ENCODE data around the gene TPP2. TPM values are rescaled to one million over a fixed set of nuclear protein-coding genes. Genes with fewer than 3 reads are reported as not detected.
A peak's percentile ranks its signal among the peaks of the same experiment; 100 is the strongest.

TPP2 gene
- total and polyA plus RNA-seq, 9 of the 15 experiments (the other 6 are each of a cell fraction or from before 2014, with no cell fraction given), result 18.8 to 87.7 (median 55.9) TPM

DNA sequence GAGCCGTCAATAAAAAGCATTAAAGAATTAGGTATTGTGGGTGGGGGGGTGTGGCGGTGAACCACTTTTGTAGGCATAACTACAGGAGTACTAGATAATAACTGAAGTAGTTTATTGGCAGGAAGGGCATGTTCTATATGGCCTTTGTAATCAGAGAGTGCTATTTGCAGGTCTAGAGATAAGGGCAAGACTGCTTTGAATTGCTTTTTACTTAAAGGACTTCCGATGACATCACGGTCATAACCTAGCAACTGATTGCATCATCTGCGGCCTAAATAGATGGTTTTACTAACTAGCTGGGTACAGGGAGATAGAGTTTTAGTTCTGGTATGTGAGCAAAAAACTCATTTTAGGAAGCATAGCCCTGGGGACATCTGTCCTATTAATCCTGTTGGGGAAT, 73.3 kb downstream of the TPP2 start (continued):
- TF ChIP-seq SOX6 (IDR thresholded peaks at IDR 0.05), result peak; percentile 80
- TF ChIP-seq, protein P1, sequence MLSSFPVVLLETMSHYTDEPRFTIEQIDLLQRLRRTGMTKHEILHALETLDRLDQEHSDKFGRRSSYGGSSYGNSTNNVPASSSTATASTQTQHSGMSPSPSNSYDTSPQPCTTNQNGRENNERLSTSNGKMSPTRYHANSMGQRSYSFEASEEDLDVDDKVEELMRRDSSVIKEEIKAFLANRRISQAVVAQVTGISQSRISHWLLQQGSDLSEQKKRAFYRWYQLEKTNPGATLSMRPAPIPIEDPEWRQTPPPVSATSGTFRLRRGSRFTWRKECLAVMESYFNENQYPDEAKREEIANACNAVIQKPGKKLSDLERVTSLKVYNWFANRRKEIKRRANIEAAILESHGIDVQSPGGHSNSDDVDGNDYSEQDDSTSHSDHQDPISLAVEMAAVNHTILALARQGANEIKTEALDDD (IDR thresholded peaks at IDR 0.05), result peak; percentile 87
- peak; percentile 69 for TF ChIP-seq SMAD4 (CRISPR knock-in tag; conservative IDR thresholded peaks at IDR 0.05)
- peak in 1 of 2 experiments; percentile 40; a peak in 1 of 4 replicates for TF ChIP-seq TBL1XR1 (IDR thresholded peaks at IDR 0.05; ENCODE audit: low read length in 2 of 2)
- TF ChIP-seq, protein P2, sequence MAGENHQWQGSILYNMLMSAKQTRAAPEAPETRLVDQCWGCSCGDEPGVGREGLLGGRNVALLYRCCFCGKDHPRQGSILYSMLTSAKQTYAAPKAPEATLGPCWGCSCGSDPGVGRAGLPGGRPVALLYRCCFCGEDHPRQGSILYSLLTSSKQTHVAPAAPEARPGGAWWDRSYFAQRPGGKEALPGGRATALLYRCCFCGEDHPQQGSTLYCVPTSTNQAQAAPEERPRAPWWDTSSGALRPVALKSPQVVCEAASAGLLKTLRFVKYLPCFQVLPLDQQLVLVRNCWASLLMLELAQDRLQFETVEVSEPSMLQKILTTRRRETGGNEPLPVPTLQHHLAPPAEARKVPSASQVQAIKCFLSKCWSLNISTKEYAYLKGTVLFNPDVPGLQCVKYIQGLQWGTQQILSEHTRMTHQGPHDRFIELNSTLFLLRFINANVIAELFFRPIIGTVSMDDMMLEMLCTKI (IDR thresholded peaks at IDR 0.05; ENCODE audit: partially characterized antibody), result no peak
- TF ChIP-seq MTA2 (IDR thresholded peaks at IDR 0.05; ENCODE audit: low read depth), result peak; percentile 43; the same call in 1 of the 2 replicates
- TF ChIP-seq TSC22D4 (tag; IDR thresholded peaks at IDR 0.05), result no peak
- TF ChIP-seq ATF7 (IDR thresholded peaks at IDR 0.05), result peak; percentile 97
- TF ChIP-seq TCFL5 (CRISPR knock-in tag; conservative IDR thresholded peaks at IDR 0.05), result no peak
- peak in 1 of 2 experiments; percentile 33; a peak in 1 of 4 replicates for TF ChIP-seq FOXA3 (CRISPR knock-in tag; conservative IDR thresholded peaks at IDR 0.05 in 1 of 2, IDR thresholded peaks at IDR 0.05 in 1 of 2)
- peak; percentile 54 to 67; a peak in 3 of 4 replicates for TF ChIP-seq TRIM24 (IDR thresholded peaks at IDR 0.05)
- TF ChIP-seq, protein P3, sequence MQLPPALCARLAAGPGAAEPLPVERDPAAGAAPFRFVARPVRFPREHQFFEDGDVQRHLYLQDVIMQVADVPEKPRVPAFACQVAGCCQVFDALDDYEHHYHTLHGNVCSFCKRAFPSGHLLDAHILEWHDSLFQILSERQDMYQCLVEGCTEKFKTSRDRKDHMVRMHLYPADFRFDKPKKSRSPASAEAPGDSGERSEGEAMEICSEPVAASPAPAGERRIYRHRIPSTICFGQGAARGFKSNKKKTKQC (CRISPR knock-in tag; IDR thresholded peaks at IDR 0.05), result no peak
- 0 out of 2 replicates have a peak, but pooled peaks have one; percentile 32 for TF ChIP-seq CREM (IDR thresholded peaks at IDR 0.05; ENCODE audit: low read depth)
- TF ChIP-seq KDM1A (IDR thresholded peaks at IDR 0.05), result peak; percentile 37 to 57; a peak in 2 of 4 replicates
- TF ChIP-seq HNRNPLL (IDR thresholded peaks at IDR 0.05; ENCODE audit: low read depth, low read length, poor library complexity, severe bottlenecking), result no peak
- no peak for TF ChIP-seq RAD21 (CRISPR knock-in tag; conservative IDR thresholded peaks at IDR 0.05 in 1 of 2, IDR thresholded peaks at IDR 0.05 in 1 of 2)
- TF ChIP-seq FOXJ2 (tag; IDR thresholded peaks at IDR 0.05), result no peak
- TF ChIP-seq TEAD4 (IDR thresholded peaks at IDR 0.05; ENCODE audit: low read length), result peak; percentile 83
- no peak for TF ChIP-seq TEAD4 (CRISPR knock-in tag; IDR thresholded peaks at IDR 0.05; ENCODE audit: borderline replicate concordance)
- TF ChIP-seq DPF2 (IDR thresholded peaks at IDR 0.05), result peak; percentile 64; the same call in 1 of the 2 replicates
- peak; percentile 60; the same call in 1 of the 2 replicates for TF ChIP-seq FOXM1 (IDR thresholded peaks at IDR 0.05; ENCODE audit: low read depth)
- no peak for TF ChIP-seq FOXM1 (CRISPR knock-in tag; IDR thresholded peaks at IDR 0.05; ENCODE audit: low read depth)
- TF ChIP-seq FOSL1 (tag; conservative IDR thresholded peaks at IDR 0.05), result 0 out of 2 replicates have a peak, but pooled peaks have one; percentile 18
- no peak for TF ChIP-seq E2F3 (CRISPR knock-in tag; IDR thresholded peaks at IDR 0.05)
- peak; percentile 66 for TF ChIP-seq ETV1 (tag; conservative IDR thresholded peaks at IDR 0.05; ENCODE audit: low read depth)
- peak; percentile 55 for TF ChIP-seq TCF3 (CRISPR knock-in tag; IDR thresholded peaks at IDR 0.05)
- TF ChIP-seq PML (IDR thresholded peaks at IDR 0.05; ENCODE audit: low read length), result peak; percentile 60
- peak; percentile 72; the same call in 1 of the 2 replicates for TF ChIP-seq SMARCA4 (IDR thresholded peaks at IDR 0.05)
- no peak for TF ChIP-seq ATF1 (CRISPR knock-in tag; IDR thresholded peaks at IDR 0.05)
- peak; percentile 67 for TF ChIP-seq ATF1 (tag; IDR thresholded peaks at IDR 0.05)
- peak; percentile 77 for TF ChIP-seq HDAC3 (IDR thresholded peaks at IDR 0.05; ENCODE audit: borderline replicate concordance, partially characterized antibody)

Data from K562 (cell line).